GM12801 (cell line): ENCODE data around the gene RPL10.

Source experiments
- TF ChIP-seq, protein P1 (sequence below): IDR thresholded peaks from one replicate; pipeline ENCODE4 v1.5.1; 2011; ENCODE audit warnings: control low read depth; ENCODE audit not compliant: insufficient read length; ENCODE audit errors: extremely low read depth

Gene RPL10

DNA sequence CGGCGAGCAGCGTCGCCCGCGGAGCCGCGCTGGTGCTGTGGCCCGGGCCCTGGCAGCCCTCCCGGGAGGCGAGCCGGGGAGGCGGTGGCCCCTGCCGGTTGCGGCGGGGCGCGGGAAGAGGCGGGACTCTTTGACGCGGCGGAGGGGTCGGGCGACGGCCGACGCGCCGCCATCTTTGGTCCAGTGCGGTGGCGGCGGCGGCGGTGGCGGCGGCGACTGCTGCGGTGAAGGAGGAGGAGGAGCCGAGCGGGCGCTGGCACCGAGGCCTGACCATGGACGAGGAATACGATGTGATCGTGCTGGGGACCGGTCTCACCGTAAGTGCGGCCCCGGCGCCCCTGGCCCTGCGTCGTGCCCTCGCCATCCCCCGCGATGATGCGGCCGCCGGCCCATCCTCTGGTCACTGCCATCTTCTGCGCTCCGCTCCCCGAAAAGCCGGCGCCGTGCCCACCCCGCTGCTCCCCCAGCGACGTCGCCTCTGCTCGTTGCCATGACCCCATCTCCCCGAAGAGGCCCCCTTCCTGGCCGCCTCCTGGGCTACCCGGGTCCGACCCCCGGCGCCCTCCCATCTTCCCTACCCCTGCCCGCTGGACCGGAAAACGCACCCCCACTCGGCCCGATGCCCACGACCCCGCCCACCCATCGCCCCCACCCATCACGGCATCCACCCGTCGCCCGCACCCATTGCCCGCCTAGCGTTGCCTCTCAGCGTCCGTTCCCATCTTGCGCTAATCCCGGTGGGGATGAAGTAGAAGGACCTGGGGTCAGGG, 39.0 kb downstream of the RPL10 start, which contains the start of gene GDI1:
Gene GDI1, plus strand, starts transcription at position 172 of the 770 bp plus-strand sequence. Its CDS starts 101 bp downstream, at position 273.
- TF ChIP-seq, protein P1, sequence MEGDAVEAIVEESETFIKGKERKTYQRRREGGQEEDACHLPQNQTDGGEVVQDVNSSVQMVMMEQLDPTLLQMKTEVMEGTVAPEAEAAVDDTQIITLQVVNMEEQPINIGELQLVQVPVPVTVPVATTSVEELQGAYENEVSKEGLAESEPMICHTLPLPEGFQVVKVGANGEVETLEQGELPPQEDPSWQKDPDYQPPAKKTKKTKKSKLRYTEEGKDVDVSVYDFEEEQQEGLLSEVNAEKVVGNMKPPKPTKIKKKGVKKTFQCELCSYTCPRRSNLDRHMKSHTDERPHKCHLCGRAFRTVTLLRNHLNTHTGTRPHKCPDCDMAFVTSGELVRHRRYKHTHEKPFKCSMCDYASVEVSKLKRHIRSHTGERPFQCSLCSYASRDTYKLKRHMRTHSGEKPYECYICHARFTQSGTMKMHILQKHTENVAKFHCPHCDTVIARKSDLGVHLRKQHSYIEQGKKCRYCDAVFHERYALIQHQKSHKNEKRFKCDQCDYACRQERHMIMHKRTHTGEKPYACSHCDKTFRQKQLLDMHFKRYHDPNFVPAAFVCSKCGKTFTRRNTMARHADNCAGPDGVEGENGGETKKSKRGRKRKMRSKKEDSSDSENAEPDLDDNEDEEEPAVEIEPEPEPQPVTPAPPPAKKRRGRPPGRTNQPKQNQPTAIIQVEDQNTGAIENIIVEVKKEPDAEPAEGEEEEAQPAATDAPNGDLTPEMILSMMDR: no peak

DNA sequence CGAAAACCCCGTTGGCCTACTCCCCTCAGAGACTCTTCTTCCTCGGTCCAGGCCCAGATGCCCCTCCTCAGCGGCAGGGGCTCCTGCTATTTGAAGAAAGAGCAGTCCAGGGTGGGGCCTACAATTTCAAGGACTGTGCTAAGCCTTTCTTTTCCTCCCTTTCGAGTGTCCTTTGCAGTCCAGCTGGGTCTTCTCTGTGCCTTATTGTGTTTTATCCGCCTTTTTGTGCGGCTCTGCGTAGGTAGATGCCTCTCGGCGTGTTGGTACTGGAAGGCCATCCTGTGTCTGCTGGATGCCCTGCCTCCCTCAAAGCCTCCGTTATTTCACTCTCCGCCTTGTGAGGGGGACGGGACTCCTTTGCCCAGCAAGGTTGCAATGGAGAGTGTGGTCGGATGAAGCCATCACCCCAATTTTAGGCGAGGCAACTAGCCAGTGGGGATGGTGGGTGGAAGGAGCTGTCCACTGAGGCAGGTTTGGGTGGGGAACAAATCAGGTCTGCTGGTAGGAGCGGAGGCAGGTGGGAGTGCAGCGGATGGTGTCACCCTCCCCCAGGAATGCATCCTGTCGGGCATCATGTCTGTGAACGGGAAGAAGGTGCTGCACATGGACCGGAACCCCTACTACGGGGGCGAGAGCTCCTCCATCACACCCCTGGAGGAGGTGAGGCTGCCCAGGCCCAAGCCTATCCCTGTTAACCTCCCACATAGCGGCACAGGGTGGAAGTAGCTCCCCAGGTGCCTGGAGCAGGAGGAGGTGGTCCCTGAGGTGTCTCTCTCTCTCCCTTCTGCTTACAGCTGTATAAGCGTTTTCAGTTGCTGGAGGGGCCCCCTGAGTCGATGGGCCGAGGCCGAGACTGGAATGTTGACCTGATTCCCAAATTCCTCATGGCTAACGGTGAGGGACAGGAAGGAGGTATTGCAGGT, 40.1 kb downstream of the RPL10 start:
- TF ChIP-seq, protein P1: no peak

DNA sequence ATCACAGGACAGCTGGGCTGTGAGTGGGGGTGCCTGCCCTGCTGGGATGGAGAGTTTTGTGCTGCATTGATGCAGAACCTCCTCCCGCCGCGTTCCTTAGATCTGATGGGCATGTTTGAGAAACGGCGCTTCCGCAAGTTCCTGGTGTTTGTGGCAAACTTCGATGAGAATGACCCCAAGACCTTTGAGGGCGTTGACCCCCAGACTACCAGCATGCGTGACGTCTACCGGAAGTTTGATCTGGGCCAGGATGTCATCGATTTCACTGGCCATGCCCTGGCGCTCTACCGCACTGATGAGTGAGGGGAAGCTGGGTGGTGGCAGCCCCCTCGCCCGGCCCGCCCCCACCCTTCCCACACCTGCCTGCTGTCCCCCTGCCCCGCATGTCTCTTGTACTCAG, 41.7 kb downstream of the RPL10 start:
- TF ChIP-seq, protein P1: no peak

DNA sequence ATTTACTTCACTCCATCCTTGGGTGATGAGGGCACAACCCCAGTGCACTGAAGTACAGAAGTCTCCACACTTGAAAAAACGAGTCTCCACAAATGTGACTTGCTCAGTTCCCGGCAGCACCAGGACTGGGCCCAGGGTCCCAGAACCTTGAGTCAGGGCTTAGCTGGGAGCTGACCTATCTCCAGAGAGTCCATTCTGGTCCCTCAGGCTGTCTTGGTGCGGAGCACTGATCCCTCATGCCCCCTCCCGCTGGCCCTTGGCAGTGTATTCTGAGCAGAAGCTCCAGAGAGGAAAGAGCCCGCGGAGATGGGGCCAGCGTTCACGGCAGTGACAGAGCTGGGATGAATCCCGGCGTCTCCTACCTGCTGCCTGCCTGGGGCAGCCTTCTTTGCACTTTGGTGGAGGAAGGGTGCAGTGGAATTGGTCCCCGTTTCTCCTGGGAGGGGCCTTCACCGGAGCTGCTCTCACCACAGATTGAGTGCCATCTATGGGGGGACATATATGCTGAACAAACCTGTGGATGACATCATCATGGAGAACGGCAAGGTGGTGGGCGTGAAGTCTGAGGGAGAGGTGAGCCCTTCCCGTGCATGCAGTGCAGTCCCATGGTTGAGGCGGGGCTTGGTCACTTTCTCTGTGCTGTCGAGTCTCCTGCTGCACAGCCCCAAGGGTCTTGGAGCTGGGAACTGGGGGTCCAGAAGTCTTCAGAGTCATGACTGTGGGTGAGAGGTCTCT, 42.6 kb downstream of the RPL10 start:
- TF ChIP-seq, protein P1: no peak

DNA sequence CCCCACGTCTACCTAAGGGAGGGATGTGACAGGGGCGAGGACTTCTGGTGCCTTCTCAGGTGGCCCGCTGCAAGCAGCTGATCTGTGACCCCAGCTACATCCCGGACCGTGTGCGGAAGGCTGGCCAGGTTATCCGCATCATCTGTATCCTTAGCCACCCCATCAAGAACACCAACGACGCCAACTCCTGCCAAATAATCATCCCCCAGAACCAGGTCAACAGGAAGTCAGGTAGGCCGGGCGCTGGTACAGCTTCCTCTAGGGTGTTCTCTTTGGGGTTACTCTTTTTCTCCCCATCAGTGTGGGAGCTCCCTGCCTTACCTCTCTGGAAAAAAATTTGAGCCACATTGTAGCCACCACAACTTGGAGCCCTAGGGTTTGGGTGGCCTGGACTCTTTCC, 43.4 kb downstream of the RPL10 start:
- TF ChIP-seq, protein P1: no peak

DNA sequence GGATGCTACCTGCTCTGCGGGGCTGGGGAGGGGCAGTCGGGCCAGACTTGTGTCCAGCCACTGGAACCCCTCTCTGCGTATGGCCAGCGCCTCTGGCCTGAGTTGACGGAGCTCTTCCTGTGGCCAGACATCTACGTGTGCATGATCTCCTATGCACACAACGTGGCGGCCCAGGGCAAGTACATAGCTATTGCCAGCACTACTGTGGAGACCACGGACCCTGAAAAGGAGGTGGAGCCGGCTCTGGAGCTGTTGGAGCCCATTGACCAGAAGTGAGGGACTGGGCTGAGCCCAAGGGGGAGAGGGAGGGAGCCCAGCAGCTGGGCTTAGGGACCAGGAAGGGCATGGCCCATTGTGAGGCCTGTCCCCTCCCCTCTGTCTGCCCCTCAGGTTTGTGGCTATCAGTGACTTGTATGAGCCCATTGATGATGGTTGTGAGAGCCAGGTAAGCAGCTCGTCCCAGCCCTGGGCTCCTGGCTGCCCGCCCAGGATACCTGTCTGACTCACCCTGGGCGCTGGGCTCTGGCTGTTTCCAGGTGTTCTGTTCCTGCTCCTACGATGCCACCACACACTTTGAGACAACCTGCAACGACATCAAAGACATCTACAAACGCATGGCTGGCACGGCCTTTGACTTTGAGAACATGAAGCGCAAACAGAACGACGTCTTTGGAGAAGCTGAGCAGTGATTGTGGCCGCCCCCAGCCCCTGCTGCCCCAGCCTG, 44.0 kb downstream of the RPL10 start:
- TF ChIP-seq, protein P1: no peak

DNA sequence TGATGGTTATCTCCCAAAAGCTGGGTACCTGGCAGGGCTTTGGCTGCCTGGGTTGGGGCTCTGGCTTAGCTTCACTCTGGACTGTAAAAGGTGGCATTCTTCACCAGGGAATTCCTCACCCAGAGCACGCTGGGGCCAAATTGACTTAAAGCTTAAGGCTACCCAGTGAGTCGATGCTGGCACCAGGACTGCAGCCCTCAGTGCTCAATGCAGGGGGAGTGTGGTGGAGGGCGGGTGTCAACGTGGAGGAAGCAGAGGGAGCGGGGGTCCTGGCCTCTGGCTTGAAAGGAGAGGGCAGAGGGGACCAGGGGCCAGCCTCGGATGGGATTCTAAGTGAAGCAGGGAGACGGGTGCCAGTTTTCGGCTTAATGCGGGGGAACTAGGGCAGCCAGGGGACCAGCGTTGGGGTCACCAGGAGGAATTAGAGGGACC, 45.3 kb downstream of the RPL10 start:
- TF ChIP-seq, protein P1: no peak
